HCT116 (cell line): ENCODE data around the gene CALD1. TPM values are rescaled to one million over a fixed set of nuclear protein-coding genes. Genes with fewer than 3 reads are reported as not detected.

Experiments
- ATAC-seq: fragments of 200-7000 bp; cut with Tn5 transposase; 2 replicates; pipeline ENCODE4 v1.9.1; 2020; ENCODE audit warnings: mild to moderate bottlenecking, moderate library complexity
- BruUV-seq: library from RNA; stranded (reverse); fragments of 400-500 nt; replicated peaks from 2 replicates; lab custom pipeline; 2021; lab: Mats Ljungman, UMichigan
- CTCF ChIA-PET: fragments of 300-600 bp; sonication (Branson Sonifier 250); formaldehyde crosslinking; loops from one replicate; lab custom pipeline; 2021; ENCODE audit warnings: antibody characterized with exemption; lab: Charles Lee
- POLR2A ChIA-PET: fragments of 300-600, 350-600 bp; sonication (Branson Sonifier 250); formaldehyde crosslinking; loops from one replicate; lab custom pipeline; 2021; ENCODE audit warnings: antibody characterized with exemption; lab: Charles Lee
- RAD21 ChIA-PET, 2 experiments: fragments of 300-600 bp; sonication (Branson Sonifier 250); formaldehyde crosslinking; loops; one replicate each; lab custom pipeline; 2023; ENCODE audit warnings: low total read pairs in 2 of 2; ENCODE audit not compliant: uncharacterized antibody in 2 of 2, unreplicated experiment in 2 of 2, low non-redundant PET in 1 of 2; lab: Charles Lee
- DNase-seq: peaks from one replicate; pipeline ENCODE4 v3.0.0-alpha.2; 2010; ENCODE audit warnings: low read depth, low spot score
- H2AFZ ChIP-seq: fragments of 200-600 bp; shearing (Covaris generic), sonication (generic); 2 replicates; pipeline ENCODE4 v1.6.1; 2017; ENCODE audit warnings: low read depth, mixed run types, mixed read lengths, antibody characterized with exemption, low read length; ENCODE audit not compliant: poor library complexity, severe bottlenecking
- H3K27ac ChIP-seq: 2 replicates; pipeline ENCODE4 v1.5.1; 2012; ENCODE audit warnings: low read depth, low read length
- H3K27me3 ChIP-seq: fragments of 200-600 bp; sonication (generic); 2 replicates; pipeline ENCODE4 v1.6.1; 2016; ENCODE audit warnings: mixed run types, low read length, mixed read lengths; ENCODE audit not compliant: insufficient read depth
- H3K36me3 ChIP-seq, 2 experiments: fragments of 200-500 bp in 1 of 2; fragments of 200-600 bp in 1 of 2; sonication (Bioruptor generic) in 1 of 2; sonication (generic) in 1 of 2; 2 replicates each; pipeline versions ENCODE4 v1.5.1 to v1.6.1; 2014 to 2016; ENCODE audit warnings: low read length in 2 of 2, inconsistent platforms in 1 of 2, mixed read lengths in 1 of 2, mixed run types in 1 of 2; ENCODE audit not compliant: insufficient read depth in 2 of 2, control insufficient read depth in 1 of 2
- H3K4me1 ChIP-seq, 2 experiments: fragments of 200-600 bp in 1 of 2; sonication (generic) in 1 of 2; 2 replicates each; pipeline versions ENCODE4 v1.5.1 to v1.6.1; 2012 to 2017; ENCODE audit warnings: low read length in 2 of 2, inconsistent platforms in 1 of 2, mild to moderate bottlenecking in 1 of 2, mixed read lengths in 1 of 2, mixed run types in 1 of 2, moderate library complexity in 1 of 2; ENCODE audit not compliant: insufficient read depth in 2 of 2, control insufficient read depth in 1 of 2
- H3K4me2 ChIP-seq: fragments of 200-600 bp; sonication (generic); 2 replicates; pipeline ENCODE4 v1.6.1; 2017; ENCODE audit warnings: mixed run types, low read length, mixed read lengths
- H3K4me3 ChIP-seq, 2 experiments: fragments of 200-600 bp in 1 of 2; sonication (generic) in 1 of 2; replicated peaks in 1 of 2; 2 replicates each; pipeline ENCODE4 v1.5.1; 2011 to 2016; ENCODE audit warnings: low read length in 2 of 2, control low read depth in 1 of 2, low read depth in 1 of 2, mild to moderate bottlenecking in 1 of 2, mixed read lengths in 1 of 2, mixed run types in 1 of 2
- H3K79me2 ChIP-seq: fragments of 200-600 bp; sonication (generic); 2 replicates; pipeline ENCODE4 v1.6.1; 2017; ENCODE audit warnings: mild to moderate bottlenecking, mixed run types, low read length, moderate library complexity, mixed read lengths; ENCODE audit not compliant: insufficient read depth
- H3K9ac ChIP-seq: fragments of 200-600 bp; sonication (generic); 2 replicates; pipeline ENCODE4 v1.6.1; 2016; ENCODE audit warnings: low read length, mixed read lengths
- H3K9me2 ChIP-seq: fragments of 200-600 bp; sonication (generic), shearing (Covaris generic); 2 replicates; pipeline ENCODE4 v1.6.1; 2017; ENCODE audit warnings: mixed run types, mild to moderate bottlenecking, moderate library complexity; ENCODE audit not compliant: insufficient read depth
- H3K9me3 ChIP-seq, 2 experiments: fragments of 200-500 bp in 1 of 2; fragments of 200-600 bp in 1 of 2; sonication (Bioruptor generic) in 1 of 2; sonication (generic) in 1 of 2; 2 replicates each; pipeline ENCODE4 v1.6.1; 2014 to 2017; ENCODE audit warnings: low read length in 2 of 2, mixed read lengths in 2 of 2, inconsistent platforms in 1 of 2, low read depth in 1 of 2, mild to moderate bottlenecking in 1 of 2, mixed run types in 1 of 2, moderate library complexity in 1 of 2; ENCODE audit not compliant: control insufficient read depth in 1 of 2, insufficient read depth in 1 of 2
- H4K20me1 ChIP-seq: fragments of 200-600 bp; sonication (generic), shearing (Covaris generic); 2 replicates; pipeline ENCODE4 v1.6.1; 2017; ENCODE audit warnings: mixed run types, mild to moderate bottlenecking, moderate library complexity; ENCODE audit not compliant: insufficient read depth
- CEBPB ChIP-seq: IDR thresholded peaks from 2 replicates; pipeline ENCODE4 v1.6.1; 2012; ENCODE audit warnings: low read depth
- EGR1 ChIP-seq: IDR thresholded peaks from 2 replicates; pipeline ENCODE4 v1.6.1; 2012; ENCODE audit warnings: low read depth
- ELF1 ChIP-seq: IDR thresholded peaks from 2 replicates; pipeline ENCODE4 v1.6.1; 2012; ENCODE audit warnings: low read depth, borderline replicate concordance
- EZH2phosphoT487 ChIP-seq: fragments of 200-600 bp; IDR thresholded peaks from 2 replicates; pipeline ENCODE4 v1.6.1; 2018; ENCODE audit warnings: antibody characterized with exemption, borderline replicate concordance
- POLR2AphosphoS5 ChIP-seq: IDR thresholded peaks from 2 replicates; pipeline ENCODE4 v1.6.1; 2011; ENCODE audit warnings: mild to moderate bottlenecking, low read depth, low read length, moderate library complexity
- SP1 ChIP-seq: IDR thresholded peaks from 2 replicates; pipeline ENCODE4 v1.6.1; 2012; ENCODE audit warnings: low read depth
- SRF ChIP-seq: IDR thresholded peaks from 2 replicates; pipeline ENCODE4 v1.6.1; 2012; ENCODE audit warnings: low read depth
- TCF7L2 ChIP-seq: IDR thresholded peaks from 2 replicates; pipeline ENCODE4 v1.7.0; 2011; ENCODE audit warnings: borderline replicate concordance, inconsistent platforms; ENCODE audit not compliant: insufficient read depth, insufficient read length; ENCODE audit errors: extremely low read depth
- YY1 ChIP-seq: IDR thresholded peaks from 2 replicates; pipeline ENCODE4 v1.6.1; 2011; ENCODE audit warnings: low read length, low read depth, moderate library complexity, mild to moderate bottlenecking; ENCODE audit not compliant: insufficient replicate concordance; ENCODE audit errors: extremely low read depth
- ZFX ChIP-seq: fragments of 450-650 bp; IDR thresholded peaks from 2 replicates; pipeline ENCODE4 v1.6.1; 2017
- ZNF274 ChIP-seq: fragments of 200-500 bp; sonication (Bioruptor generic); IDR thresholded peaks from 2 replicates; pipeline ENCODE4 v1.6.1; 2014; ENCODE audit warnings: mild to moderate bottlenecking, low read depth, low read length, inconsistent platforms
- intact Hi-C: fragments of 100-400 bp; cut with micrococcal nuclease; formaldehyde crosslinking; loops from 2 replicates; pipeline ENCODE4 v1.10.0; 2022
- total RNA-seq: library from RNA; stranded (reverse); gene quantifications from one replicate; pipeline ENCODE4 v1.2.1, GENCODE V29; 2021; ENCODE audit not compliant: unreplicated experiment
- TF ChIP-seq, protein P1 (sequence below): IDR thresholded peaks from 2 replicates; pipeline ENCODE4 v1.6.1; 2012
- TF ChIP-seq, protein P2 (sequence below): IDR thresholded peaks from 2 replicates; pipeline ENCODE4 v1.6.1; 2011; ENCODE audit warnings: mild to moderate bottlenecking, low read length, moderate library complexity; ENCODE audit not compliant: insufficient replicate concordance; ENCODE audit errors: extremely low read depth

Gene CALD1
- total RNA-seq, 1 experiment from 2014 or later: 66.8 TPM

- TF ChIP-seq ZNF274: no peak
- no peak for TF ChIP-seq YY1
- no peak for TF ChIP-seq SP1
- TF ChIP-seq, protein P1, sequence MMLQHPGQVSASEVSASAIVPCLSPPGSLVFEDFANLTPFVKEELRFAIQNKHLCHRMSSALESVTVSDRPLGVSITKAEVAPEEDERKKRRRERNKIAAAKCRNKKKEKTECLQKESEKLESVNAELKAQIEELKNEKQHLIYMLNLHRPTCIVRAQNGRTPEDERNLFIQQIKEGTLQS: no peak
- TF ChIP-seq, protein P2, sequence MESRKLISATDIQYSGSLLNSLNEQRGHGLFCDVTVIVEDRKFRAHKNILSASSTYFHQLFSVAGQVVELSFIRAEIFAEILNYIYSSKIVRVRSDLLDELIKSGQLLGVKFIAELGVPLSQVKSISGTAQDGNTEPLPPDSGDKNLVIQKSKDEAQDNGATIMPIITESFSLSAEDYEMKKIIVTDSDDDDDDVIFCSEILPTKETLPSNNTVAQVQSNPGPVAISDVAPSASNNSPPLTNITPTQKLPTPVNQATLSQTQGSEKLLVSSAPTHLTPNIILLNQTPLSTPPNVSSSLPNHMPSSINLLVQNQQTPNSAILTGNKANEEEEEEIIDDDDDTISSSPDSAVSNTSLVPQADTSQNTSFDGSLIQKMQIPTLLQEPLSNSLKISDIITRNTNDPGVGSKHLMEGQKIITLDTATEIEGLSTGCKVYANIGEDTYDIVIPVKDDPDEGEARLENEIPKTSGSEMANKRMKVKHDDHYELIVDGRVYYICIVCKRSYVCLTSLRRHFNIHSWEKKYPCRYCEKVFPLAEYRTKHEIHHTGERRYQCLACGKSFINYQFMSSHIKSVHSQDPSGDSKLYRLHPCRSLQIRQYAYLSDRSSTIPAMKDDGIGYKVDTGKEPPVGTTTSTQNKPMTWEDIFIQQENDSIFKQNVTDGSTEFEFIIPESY: no peak
- no peak for TF ChIP-seq CEBPB
- TF ChIP-seq EZH2phosphoT487: no peak
- no peak for TF ChIP-seq SRF
- no peak for TF ChIP-seq ZFX
- TF ChIP-seq POLR2AphosphoS5: no peak
Measured at GRCh38 chr7:134845461-134845860, 66.0 kb downstream of the CALD1 start (continued).

DNA sequence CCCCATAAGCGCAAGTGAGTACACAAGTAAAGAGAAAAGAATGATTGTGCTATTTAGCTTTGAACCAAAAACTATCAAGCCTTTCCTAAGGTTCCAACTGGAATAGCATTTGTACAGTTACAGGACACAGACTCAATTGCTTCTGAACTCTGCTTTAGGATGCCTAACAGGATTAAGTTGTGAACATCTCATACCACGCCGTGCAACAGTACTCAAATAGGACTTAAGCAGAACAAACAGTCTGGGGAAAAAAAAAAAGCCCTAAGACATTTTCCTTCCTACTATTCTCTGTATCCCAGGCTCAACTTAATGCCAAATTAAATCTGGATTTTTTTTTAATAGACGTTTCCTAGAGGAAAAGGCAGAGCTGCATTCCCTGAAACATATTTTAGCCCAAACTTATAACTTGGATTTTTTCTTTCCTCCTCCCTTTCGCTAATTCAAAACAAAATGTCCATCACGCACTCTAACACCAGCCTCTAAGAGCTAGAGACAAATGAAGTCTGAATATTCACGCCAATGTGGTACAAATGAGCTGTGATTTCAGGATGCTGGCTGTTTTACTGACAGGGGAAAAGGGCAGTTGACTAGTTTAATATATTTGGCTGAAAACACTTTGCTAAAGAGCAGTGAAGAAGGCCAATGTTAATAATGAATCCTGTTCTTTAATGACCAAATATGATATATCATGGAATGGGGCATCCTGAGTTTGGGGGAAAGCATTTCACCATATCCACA, 68.6 kb downstream of the CALD1 start:
- Histone ChIP-seq H4K20me1 (no peaks in the 10 kb centered on the region), H3K27ac (no peak overlapping the region), H3K9ac (no peak overlapping the region), H3K79me2 (no peaks in the 10 kb centered on the region), H3K4me1 (peaks cover 15 to 28% of the 10 kb centered on the region in 2 experiments), H3K27me3 (no peaks in the 10 kb centered on the region), H3K9me2 (no peaks in the 10 kb centered on the region), H3K36me3 (no peaks in the 10 kb centered on the region), H2AFZ (no peak overlapping the region), H3K9me3 (no peaks in the 10 kb centered on the region), H3K4me3 (no peak overlapping the region), H3K4me2 (no peak overlapping the region)
- intact Hi-C loops: no loop called here
- no TSS peak for BruUV-seq
- no peak for ATAC-seq
- POLR2A ChIA-PET: no interaction called here
- no peak for DNase-seq
- TF ChIP-seq POLR2AphosphoS5: no peak
- TF ChIP-seq TCF7L2: no peak
- TF ChIP-seq YY1: no peak
- TF ChIP-seq EGR1: no peak
- TF ChIP-seq ELF1: no peak
- CTCF ChIA-PET: no interaction called here
- RAD21 ChIA-PET: no interaction called here
